Breast epithelium (tissue), 3 donors: ENCODE data around the gene UBLCP1.

Experiments used
- POLR2A ChIP-seq: fragments of 450-650 bp; IDR thresholded peaks from one replicate; pipeline ENCODE4 v1.6.1; 2016; ENCODE audit warnings: antibody characterized with exemption, mild to moderate bottlenecking, moderate library complexity
- POLR2AphosphoS5 ChIP-seq, 3 donors: sonication (generic); formaldehyde crosslinking; IDR thresholded peaks; one replicate each; pipeline ENCODE4 v1.6.1; 2017; ENCODE audit warnings: antibody characterized with exemption in 3 of 3
- TF ChIP-seq, protein P1 (sequence below), 3 donors: fragments of 450-650 bp; IDR thresholded peaks; one replicate each; pipeline ENCODE4 v1.5.1; 2016 to 2017; ENCODE audit warnings: antibody characterized with exemption in 3 of 3, mild to moderate bottlenecking in 3 of 3, moderate library complexity in 3 of 3

DNA sequence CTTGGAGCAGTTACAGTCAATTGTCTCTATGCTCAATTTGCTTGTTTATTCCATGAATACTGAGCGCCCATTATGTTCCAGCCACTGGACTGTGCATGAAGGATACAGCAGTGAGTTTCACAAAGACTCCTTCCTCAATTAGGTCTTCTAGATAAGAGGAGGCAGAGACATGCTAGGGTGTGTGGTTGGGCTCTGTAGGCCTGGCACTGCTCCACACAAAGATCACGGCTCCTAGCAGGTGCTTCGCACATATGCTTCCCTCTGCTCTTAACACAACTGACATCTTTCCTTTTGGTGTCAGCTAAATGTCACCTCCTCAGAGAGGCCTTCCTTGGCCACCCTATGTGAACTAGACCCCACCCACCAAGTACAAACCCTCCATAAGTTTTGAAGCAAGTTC, 56.3 kb downstream of the UBLCP1 start:
- no peak for TF ChIP-seq POLR2A
- TF ChIP-seq, protein P1, sequence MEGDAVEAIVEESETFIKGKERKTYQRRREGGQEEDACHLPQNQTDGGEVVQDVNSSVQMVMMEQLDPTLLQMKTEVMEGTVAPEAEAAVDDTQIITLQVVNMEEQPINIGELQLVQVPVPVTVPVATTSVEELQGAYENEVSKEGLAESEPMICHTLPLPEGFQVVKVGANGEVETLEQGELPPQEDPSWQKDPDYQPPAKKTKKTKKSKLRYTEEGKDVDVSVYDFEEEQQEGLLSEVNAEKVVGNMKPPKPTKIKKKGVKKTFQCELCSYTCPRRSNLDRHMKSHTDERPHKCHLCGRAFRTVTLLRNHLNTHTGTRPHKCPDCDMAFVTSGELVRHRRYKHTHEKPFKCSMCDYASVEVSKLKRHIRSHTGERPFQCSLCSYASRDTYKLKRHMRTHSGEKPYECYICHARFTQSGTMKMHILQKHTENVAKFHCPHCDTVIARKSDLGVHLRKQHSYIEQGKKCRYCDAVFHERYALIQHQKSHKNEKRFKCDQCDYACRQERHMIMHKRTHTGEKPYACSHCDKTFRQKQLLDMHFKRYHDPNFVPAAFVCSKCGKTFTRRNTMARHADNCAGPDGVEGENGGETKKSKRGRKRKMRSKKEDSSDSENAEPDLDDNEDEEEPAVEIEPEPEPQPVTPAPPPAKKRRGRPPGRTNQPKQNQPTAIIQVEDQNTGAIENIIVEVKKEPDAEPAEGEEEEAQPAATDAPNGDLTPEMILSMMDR (IDR thresholded peaks at IDR 0.05) = no peak
- no peak for TF ChIP-seq POLR2AphosphoS5 (IDR thresholded peaks at IDR 0.05)
